NCI-H82 (cell line): Measurements from ENCODE around the gene HK1.

Source experiments
- DNase-seq: peaks from one replicate; lab custom pipeline; 2025; lab: John Stamatoyannopoulos, UW

Gene HK1

DNA sequence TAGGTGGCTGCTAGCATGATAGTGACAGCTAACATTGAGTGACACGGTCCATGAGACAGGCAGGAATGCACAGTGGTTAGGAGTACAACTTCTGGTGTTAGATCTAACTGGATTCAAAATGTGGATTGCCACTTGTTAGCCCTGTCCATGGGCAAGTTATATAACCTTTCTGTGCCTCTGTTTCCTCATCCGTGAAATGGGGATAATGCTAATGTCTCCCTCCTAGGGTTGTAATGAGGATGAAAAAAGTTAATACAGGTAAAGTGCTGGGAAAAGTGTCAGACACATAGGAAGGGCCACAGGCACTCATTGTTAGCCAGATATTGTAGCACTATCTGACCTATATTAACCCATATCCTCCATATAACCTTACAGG lies 96.6 kb downstream of the HK1 start:
- no peak for DNase-seq

DNA sequence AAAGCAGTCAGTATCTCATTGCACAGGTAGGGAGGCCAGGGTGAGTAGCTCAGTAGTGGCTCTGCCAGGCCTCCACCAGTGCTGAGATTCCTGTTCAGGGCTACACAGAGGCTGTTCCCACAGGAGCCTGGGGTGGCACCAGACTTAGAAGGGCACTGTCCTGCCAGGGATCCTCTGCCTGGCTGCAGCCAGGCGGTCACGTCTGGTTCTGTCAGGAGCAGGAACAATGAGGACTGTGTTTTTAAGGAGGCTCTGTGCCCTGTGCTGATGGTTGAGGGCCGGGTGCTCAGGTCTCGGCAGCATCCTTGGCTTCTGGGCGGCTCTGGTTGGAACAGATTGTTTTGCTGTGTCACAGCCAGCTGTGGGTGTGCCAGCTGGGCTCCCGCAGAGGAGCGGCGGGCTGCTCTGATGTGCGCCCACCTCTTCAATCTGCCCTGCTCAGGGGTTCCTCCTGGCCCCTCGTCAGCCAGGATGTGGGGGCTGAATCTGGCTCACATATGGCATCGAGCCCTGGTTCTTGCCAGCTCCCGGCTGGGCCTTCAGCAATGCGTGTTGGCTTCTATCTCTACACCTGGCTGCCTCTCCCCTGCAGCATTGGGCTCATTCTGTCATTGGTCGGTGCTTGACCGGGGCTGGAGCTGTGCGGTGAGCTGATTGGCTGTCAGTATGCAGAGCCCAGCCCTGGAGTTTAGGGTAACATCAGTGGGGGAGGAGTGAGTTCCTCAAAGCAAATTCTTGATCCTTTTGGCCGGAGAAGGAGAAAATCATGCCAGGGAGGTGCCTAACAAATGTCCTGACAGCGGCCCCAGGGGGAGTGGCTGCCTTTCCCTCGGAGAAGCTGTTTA lies 97.2 kb downstream of the HK1 start:
- DNase-seq, result peak; percentile 25

DNA sequence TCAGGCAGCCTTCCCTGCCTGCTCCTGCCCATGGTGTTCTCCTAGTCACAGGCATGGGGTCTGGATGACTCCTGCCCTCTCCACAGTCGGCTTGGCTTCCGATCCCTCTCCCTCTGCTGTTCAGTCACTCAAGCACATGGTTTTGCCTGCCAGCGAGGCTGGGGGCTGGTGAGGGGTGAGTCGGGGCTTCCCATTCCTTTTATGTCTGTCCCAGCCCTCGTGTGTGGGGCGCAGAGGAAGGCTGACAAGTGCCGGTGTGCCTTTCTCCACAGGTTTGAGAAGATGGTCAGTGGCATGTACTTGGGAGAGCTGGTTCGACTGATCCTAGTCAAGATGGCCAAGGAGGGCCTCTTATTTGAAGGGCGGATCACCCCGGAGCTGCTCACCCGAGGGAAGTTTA lies 98.4 kb downstream of the HK1 start:
- no peak for DNase-seq

DNA sequence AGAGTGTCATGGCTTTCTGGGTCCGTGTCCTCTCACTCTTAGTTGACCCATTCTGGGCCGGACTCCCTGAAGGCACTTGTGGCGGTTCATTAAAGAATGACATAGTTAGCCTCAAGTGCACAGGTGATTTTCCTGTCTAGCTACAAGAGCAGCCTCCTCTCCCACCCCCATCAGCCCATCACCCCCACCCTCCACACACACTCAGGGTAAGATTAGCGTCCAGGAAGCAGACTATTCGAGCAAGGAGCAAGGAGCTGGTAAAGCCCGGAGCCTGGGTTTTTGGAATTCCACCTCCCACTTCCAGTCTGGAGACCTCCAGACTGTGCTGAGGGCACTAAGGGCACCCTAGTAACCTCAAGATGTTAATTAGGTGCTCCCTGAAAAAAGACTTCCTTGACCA lies 98.9 kb downstream of the HK1 start:
- no peak for DNase-seq

DNA sequence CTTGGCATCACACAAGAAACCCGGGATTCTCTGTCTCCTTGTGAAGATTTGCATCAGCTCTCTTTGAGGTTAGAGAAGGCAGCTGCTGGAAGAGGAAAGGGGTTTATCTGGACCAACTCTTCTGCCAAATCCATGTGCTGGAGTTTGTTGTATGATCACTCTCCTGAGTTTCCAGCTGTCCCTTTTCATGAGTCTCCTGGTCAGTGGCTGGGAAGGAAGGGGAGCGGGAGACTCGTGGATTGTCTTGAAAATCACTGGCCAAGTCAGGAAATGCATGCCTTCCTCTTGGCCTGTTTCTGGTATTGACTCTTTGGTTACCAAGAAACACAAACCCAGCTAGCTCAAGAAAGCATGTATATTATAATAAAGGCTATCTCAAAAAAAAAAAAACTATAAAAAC lies 99.6 kb downstream of the HK1 start:
- no peak for DNase-seq

DNA sequence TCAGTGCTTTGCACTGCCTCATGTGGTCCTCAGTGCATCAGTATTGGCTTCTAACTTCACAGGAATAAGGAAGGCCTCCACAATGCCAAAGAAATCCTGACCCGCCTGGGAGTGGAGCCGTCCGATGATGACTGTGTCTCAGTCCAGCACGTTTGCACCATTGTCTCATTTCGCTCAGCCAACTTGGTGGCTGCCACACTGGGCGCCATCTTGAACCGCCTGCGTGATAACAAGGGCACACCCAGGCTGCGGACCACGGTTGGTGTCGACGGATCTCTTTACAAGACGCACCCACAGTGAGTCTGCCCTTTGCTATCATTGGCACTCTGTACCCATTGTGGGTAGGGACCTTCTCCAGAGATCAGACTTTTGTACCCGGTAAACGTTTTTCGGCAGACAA lies 101.5 kb downstream of the HK1 start:
- DNase-seq, result no peak

DNA sequence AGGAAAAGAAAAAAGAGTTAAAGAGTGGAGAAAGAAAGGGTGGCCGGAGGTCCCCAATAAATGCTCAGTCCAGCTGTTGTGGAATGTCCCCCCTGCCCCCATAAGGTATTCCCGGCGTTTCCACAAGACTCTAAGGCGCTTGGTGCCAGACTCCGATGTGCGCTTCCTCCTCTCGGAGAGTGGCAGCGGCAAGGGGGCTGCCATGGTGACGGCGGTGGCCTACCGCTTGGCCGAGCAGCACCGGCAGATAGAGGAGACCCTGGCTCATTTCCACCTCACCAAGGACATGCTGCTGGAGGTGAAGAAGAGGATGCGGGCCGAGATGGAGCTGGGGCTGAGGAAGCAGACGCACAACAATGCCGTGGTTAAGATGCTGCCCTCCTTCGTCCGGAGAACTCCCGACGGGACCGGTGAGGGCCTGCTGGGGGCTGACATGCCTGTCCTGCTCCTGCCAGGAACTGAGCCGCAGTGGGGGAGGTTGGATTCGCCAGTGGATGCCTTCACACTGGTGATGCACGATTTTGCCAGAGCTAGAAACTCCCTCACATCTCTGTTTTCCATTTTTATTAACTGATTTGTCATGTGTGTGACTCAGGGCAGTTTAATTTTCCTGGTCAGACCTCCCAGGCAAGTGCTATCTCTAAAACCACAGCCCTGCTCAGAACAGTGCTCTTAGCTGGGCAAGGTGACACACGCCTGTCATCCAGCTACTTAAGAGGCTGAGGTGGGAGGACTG lies 104.3 kb downstream of the HK1 start:
- DNase-seq, result no peak

DNA sequence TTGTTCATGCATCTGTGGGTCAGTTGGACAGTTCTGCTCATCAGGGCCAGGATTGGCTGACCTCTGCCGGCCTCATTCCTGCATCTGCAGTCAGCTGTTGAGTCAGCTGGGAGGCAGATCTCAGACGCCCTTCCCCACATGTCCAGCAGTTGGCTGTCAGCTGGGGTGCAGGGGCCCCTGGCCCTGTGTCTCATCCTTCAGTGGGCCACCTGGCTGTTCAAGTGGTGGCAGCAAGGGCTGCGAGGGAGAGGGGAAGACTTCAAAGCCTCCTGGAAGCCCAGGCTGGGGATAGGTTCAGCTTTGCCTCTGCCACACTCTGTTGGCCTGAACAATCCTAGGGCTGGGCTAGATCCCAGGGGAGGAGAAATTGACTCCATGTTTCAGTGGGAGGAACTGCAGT lies 105.3 kb downstream of the HK1 start:
- DNase-seq, result peak; percentile 6

DNA sequence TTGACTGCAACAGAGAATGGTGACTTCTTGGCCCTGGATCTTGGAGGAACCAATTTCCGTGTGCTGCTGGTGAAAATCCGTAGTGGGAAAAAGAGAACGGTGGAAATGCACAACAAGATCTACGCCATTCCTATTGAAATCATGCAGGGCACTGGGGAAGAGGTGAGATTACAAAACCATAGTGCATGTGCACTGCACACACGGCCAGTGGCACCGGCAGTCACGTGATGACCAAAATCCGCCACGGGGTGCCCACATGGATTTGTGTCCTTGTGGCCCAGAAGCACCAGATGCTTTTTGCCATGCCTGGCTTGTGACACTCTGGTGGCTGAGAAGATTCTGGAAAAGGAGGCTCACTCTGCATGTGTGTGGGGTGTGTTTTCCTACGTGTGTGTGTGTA lies 106.0 kb downstream of the HK1 start:
- no peak for DNase-seq

DNA sequence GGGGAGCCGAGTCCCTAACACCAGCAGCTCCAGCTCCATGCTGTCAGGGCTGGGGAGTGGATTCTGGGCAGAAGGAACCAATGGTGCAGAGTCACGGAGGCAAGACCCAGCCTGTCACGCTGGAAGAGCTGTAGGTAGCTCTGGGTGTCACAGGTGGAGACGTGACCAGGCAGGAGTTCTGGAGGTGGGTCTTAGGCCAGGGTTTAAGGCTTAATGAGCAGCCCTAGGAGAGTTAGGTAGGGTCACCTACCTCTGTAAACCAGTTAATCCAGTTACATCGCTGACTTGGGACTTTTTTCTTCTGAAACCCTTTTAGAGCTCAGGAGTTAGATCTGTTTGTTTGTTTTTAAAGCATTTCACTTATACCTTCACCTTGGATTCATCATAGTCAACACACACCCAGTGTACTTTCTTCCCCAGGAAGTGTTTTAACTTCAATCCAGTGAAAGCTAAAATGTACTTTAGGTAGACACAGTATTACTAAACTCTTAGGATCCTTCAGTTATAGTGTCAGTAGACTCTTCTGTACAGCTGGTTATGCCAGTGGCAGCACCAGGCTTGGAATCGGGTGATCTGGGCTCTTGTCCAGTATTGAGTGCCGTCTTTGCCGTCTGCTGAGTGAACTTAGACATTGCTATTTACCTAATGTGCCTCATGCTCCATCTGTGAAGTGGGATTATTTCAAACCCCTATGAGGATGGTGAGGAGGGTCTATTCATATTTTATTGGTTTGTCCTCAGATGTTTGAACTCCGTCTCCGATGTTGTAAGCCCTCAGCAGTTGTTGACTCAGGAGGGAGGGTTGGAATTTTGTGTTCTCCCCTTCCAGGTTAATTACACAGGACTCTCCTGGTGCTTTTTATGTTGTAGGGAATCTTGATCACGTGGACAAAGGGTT lies 107.4 kb downstream of the HK1 start:
- DNase-seq, result peak; percentile 11

DNA sequence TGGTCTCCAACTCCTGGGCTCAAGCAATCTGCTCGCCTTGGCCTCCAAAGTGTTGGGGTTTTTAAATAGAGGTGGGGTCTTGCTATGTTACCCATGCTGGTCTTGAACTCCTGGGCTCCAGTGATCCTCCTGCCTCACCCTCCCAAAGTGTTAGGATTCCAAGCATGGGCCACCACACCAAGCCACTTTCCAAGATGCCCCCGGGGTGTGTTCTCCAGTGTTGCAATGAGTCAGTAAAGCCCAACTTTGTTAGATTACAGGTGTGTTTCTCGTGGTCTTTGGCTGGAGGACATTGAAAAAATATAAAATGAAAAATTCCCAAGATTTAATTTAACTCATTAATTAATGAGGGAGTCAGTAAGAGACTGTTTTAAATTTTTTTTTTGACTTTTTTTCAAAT lies 109.2 kb downstream of the HK1 start:
- no peak for DNase-seq

DNA sequence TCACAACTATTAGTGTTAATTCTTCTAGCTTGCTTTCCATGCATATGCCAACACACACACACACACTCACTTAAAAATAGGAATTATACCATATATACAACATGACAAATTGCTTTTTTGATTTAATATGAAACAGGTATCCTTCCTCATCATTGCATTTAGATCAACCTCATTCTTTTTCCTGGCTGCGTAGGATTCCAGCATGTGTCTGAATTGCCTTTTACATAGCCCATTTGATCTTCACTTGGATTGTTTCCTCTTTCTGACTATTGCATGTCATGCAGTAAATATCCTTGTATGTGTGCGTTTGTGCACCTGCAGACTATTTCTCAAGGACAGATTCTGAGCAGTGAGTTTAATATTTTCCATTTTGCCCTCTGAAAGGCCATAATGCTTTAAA lies 110.2 kb downstream of the HK1 start:
- DNase-seq, result no peak

DNA sequence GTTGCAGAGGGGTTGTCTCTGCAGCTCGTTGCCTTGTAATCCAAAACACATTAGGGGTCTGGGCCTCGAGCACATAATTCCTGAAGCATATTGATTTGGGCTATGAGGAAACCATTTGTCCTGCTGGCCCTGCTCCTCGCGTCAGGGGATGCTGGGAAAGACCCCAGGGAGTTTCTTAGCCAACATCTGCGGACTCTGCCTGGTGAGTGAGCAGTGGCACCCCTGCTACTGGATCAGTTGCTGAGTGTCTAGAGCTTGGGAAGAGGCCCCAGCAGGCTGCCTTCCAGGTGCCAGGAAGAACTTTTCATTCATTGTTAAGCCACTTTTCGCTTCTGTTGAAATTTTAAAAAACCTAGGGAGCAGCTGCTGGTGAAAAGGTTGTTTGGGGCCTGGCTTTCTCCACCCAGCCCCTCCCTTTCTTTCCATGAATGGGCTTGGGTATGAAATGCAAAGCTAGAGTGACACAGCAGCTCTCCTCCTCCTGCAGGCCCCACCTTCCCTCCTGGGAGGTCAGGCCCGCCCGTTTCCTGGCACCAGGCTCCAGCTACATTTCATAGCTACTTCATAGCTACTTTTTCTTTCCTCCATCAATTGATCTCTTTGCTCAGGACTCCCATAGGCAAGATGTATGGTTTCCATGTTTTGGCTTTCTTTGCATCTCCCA lies 111.7 kb downstream of the HK1 start:
- DNase-seq, result no peak

DNA sequence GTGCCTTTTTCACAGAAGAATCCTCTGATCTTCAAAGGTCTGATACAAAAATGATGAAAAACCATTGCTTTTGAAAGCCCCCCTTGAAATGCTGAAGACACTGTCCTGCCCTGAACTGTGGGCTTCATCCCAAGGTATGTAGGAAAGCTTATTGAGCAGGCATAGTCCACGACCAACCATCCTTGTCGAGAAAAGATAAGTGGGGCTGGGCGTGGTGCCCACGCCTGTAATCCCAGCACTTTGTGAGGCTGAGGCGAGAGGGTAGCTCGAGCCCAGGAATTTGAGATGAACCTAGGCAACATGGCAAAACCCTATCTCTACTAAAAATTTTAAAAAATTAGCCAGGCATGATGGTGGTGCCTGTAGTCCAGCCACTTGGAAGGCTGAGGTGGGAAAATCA lies 112.9 kb downstream of the HK1 start:
- no peak for DNase-seq

DNA sequence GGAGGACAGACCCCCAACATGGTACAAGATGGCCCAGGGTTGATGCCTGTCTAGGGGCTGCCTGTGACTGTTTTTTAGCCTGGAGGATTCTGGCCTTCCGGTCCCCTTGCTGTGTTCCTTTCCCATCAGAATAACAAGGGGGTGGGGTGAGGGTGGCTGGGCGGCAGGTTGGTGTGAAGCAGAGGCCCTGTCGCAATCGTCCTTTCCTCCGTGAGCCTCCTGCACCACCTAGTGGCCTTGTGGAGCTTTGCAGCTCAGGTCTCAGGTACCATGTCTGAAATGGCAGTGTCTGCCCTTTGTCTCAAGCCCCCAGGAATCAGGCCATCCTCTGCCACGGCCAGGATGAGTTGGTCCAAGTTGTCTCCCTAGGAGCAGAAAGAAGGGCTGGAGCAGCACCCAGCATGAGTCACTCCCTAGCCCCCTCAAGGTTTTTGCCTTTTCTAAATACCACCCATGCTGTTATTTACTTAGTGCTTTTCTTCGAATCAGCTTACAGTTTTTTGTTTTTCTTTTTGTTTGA lies 114.2 kb downstream of the HK1 start:
- peak; percentile 88 for DNase-seq

DNA sequence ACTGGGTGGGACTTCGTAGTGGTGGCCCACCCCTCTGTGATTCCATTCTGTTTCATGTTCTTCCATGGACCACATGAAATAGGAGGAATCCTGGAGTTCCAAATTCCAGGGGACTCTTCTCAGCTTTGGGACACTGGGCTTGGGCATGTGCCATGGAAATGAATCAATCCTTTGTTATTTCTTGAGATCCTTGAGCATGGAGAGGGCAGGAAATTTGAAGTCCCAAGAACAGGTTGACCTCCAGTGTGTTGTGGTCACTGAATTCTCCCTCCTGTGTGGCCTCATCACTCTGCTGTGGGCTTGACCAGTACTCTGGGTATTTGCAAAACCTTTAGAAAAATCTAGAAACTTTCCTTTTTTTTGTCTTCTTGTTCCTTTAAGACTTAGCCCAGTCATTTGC lies 115.7 kb downstream of the HK1 start:
- DNase-seq, result no peak

DNA sequence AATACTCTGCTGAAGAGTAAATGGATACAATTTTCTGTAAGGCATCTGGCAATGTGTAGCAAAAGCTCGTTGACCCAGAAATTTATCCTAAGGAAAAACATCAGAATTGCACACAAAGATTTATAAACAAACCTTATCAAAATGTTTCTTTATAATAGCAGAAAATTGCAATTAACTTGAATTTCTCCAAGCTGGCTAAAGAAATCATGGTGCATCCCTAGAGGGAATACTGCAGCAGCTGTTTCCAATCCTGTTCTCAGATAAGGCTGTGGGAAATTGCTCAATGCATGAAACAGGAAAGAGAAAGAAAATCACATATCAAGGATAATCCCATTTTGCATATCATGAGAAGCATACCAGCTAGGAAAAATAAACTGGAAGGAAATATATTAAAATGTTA lies 119.7 kb downstream of the HK1 start:
- no peak for DNase-seq

DNA sequence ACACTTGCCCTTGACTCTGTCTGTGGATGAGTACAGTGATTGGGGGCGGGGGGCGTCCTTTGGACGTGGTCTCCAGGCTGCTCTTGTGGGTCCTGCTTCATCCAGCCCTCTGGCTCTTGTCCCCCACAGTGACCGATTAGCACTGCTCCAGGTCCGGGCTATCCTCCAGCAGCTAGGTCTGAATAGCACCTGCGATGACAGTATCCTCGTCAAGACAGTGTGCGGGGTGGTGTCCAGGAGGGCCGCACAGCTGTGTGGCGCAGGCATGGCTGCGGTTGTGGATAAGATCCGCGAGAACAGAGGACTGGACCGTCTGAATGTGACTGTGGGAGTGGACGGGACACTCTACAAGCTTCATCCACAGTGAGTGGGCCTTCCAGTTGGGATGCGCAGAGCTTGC lies 120.2 kb downstream of the HK1 start:
- DNase-seq, result no peak

DNA sequence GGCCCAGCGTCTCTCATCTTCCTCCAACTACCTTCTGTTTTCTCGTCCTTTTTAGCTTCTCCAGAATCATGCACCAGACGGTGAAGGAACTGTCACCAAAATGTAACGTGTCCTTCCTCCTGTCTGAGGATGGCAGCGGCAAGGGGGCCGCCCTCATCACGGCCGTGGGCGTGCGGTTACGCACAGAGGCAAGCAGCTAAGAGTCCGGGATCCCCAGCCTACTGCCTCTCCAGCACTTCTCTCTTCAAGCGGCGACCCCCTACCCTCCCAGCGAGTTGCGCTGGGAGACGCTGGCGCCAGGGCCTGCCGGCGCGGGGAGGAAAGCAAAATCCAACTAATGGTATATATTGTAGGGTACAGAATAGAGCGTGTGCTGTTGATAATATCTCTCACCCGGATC lies 122.6 kb downstream of the HK1 start:
- no peak for DNase-seq

DNA sequence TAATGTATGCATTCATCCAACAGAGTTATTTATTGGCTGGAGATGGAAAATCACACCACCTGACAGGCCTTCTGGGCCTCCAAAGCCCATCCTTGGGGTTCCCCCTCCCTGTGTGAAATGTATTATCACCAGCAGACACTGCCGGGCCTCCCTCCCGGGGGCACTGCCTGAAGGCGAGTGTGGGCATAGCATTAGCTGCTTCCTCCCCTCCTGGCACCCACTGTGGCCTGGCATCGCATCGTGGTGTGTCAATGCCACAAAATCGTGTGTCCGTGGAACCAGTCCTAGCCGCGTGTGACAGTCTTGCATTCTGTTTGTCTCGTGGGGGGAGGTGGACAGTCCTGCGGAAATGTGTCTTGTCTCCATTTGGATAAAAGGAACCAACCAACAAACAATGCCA lies 123.1 kb downstream of the HK1 start:
- DNase-seq, result no peak

DNA sequence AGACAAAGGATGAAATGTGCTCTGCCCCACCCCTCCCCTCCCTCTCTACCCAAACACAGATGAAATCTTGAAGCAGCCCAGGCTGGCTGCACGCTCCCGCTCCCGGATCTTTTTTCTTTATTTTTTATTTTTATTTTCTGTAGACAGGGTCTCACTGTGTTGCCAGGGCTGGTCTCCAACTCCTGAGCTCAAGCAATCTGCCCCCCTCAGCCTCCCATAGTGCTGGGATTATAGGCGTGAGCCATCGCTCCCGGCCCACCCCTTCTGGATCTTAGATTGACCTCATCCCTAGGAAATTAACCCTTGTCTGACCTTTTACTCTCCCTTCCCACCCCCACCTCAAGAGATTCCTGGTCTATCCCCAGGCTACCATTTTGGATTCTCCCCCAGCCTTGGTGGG lies 124.1 kb downstream of the HK1 start:
- DNase-seq, result no peak

DNA sequence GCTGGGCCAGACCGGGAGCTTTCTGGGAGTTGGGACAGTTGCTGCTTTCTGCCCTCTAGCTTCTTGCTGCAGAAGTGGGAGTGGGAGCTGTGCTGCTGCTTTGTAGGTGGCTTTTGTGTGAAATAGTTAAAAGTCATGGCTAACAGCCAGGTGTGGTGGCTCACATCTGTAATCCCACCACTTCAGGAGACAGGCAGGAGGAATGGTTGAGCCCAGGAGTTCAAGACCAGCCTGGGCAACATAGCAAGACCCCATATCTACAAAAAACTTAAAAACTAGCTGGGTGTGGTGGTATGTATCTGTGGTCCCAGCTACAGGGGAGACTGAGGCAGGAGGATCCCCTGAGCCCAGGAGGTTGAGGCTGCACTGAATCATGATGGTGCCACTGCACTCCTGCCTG lies 124.8 kb downstream of the HK1 start:
- DNase-seq, result no peak
